Smooth muscle cell (in vitro differentiated cells): ENCODE measurements around the gene SLC20A1. TPM values are rescaled to one million over a fixed set of nuclear protein-coding genes. Genes with fewer than 3 reads are reported as not detected.

Experiments
- DNase-seq: peaks from one replicate; lab custom pipeline; 2025; ENCODE audit not compliant: unreplicated experiment; lab: John Stamatoyannopoulos, UW
- H2AFZ ChIP-seq: fragments of 200-600 bp; sonication (generic); 2 replicates; pipeline ENCODE4 v1.6.0; 2016; ENCODE audit warnings: antibody characterized with exemption, low read depth, mild to moderate bottlenecking
- H3F3A ChIP-seq: fragments of 200-600 bp; sonication (generic); 2 replicates; pipeline ENCODE4 v1.6.0; 2017; ENCODE audit warnings: antibody characterized with exemption, low read depth
- H3K27ac ChIP-seq: fragments of 200-600 bp; sonication (generic); 2 replicates; pipeline ENCODE4 v1.5.1; 2016; ENCODE audit warnings: low read depth, mild to moderate bottlenecking
- H3K27me3 ChIP-seq: fragments of 200-600 bp; sonication (generic); 2 replicates; pipeline ENCODE4 v1.6.1; 2016; ENCODE audit warnings: low read depth, mild to moderate bottlenecking
- H3K36me3 ChIP-seq: fragments of 200-600 bp; sonication (generic); 2 replicates; pipeline ENCODE4 v1.5.1; 2016; ENCODE audit warnings: low read depth
- H3K4me1 ChIP-seq: fragments of 200-600 bp; sonication (generic); 2 replicates; pipeline ENCODE4 v1.5.1; 2016; ENCODE audit warnings: low read depth
- H3K4me2 ChIP-seq: fragments of 200-600 bp; sonication (generic); 2 replicates; pipeline ENCODE4 v1.6.0; 2016; ENCODE audit warnings: mild to moderate bottlenecking
- H3K4me3 ChIP-seq: fragments of 200-600 bp; sonication (generic); 2 replicates; pipeline ENCODE4 v1.5.1; 2016; ENCODE audit warnings: mild to moderate bottlenecking
- H3K79me2 ChIP-seq: fragments of 200-600 bp; sonication (generic); 2 replicates; pipeline ENCODE4 v1.6.0; 2016; ENCODE audit warnings: low read depth, mild to moderate bottlenecking
- H3K9ac ChIP-seq: fragments of 200-600 bp; sonication (generic); 2 replicates; pipeline ENCODE4 v1.6.0; 2016; ENCODE audit warnings: low read depth
- H3K9me3 ChIP-seq: fragments of 200-600 bp; sonication (generic); replicated peaks from 2 replicates; pipeline ENCODE4 v1.5.1; 2016; ENCODE audit warnings: low read depth
- H4K20me1 ChIP-seq: fragments of 200-600 bp; sonication (generic); 2 replicates; pipeline ENCODE4 v1.6.0; 2016; ENCODE audit warnings: low read depth
- CTCF ChIP-seq: fragments of 200-600 bp; sonication (generic); IDR thresholded peaks from 2 replicates; pipeline ENCODE4 v1.5.1; 2017; ENCODE audit warnings: borderline replicate concordance, mild to moderate bottlenecking, antibody characterized with exemption; ENCODE audit not compliant: insufficient read depth, poor library complexity, severe bottlenecking
- whole genome bisulfite sequencing: methylation state at CpG from one replicate; pipeline ENCODE4 v1.1.7; 2016; ENCODE audit warnings: low lambda C conversion rate; 5-methylcytosine and 5-hydroxymethylcytosine counted together
- polyA plus RNA-seq: library from polyadenylated mRNA; unstranded; fragments of >200 nt; fragmentation: Nextera tagmentation; extraction: Ambion mirVana; gene quantifications from 2 replicates; pipeline ENCODE4 v1.2.1, GENCODE V29; 2016
- total RNA-seq: library from RNA; depleted of rRNA; stranded (reverse); fragments of >200 nt; gene quantifications from 2 replicates; pipeline ENCODE4 v1.2.3, GENCODE V29; 2014

The SLC20A1 gene
- total and polyA plus RNA-seq, 2 experiments from 2014 or later: 93.4 to 106 TPM

- Histone ChIP-seq H3K4me1 (peaks cover 29% of the 10 kb centered on the region), H2AFZ (no peak overlapping the region), H3K27me3 (no peaks in the 10 kb centered on the region), H4K20me1 (peaks cover 51% of the 10 kb centered on the region), H3K4me2 (peak overlapping the region; percentile 92), H3K27ac (peak overlapping the region; percentile 91), H3F3A (peaks cover 15% of the 10 kb centered on the region), H3K9ac (peak overlapping the region; percentile 94), H3K36me3 (no peaks in the 10 kb centered on the region), H3K9me3 (no peaks in the 10 kb centered on the region), H3K79me2 (peaks cover 52% of the 10 kb centered on the region), H3K4me3 (peak overlapping the region; percentile 90)
- no peak for TF ChIP-seq CTCF
- DNase-seq: no peak
- 1% methylated on average over 68 of the region's 69 CpGs for WGBS
Observed at GRCh38 chr2:112646102-112646719, 472 bp downstream of the SLC20A1 start.

DNA sequence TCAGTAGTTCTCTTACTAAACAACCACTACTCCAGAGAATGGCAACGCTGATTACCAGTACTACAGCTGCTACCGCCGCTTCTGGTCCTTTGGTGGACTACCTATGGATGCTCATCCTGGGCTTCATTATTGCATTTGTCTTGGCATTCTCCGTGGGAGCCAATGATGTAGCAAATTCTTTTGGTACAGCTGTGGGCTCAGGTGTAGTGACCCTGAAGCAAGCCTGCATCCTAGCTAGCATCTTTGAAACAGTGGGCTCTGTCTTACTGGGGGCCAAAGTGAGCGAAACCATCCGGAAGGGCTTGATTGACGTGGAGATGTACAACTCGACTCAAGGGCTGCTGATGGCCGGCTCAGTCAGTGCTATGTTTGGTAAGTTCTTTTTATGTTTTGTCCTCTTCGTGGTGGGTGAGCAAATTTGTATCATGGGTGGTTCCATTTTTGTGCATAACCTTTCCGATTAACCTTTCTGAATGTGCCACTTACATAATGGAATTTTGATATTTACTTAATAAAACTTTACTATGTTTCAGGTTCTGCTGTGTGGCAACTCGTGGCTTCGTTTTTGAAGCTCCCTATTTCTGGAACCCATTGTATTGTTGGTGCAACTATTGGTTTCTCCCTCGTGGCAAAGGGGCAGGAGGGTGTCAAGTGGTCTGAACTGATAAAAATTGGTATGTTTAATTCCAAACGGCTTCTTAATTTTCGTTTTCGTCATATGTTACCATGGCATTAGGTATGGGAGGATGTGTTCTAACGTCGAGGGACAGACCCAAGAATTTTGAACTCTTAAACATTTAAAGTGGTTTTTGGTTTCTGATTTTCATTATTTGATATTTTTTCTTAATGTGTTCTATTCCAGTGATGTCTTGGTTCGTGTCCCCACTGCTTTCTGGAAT is 1.3 kb downstream of the SLC20A1 start:
- no peak for TF ChIP-seq CTCF
- no peak for DNase-seq
- H3K9ac ChIP-seq: peak overlapping the region; percentile 94

GRCh38 chr2:112648081-112648480 is 2.3 kb downstream of the SLC20A1 start:
- H3K27me3 ChIP-seq: no peaks in the 10 kb centered on the region
- 82% methylated on average over 2 of the region's 2 CpGs for WGBS
- H3K36me3 ChIP-seq: peaks cover 6% of the 10 kb centered on the region
- H3F3A ChIP-seq: peaks cover 9% of the 10 kb centered on the region
- peak overlapping the region; percentile 92 for H3K4me2 ChIP-seq
- H4K20me1 ChIP-seq: peaks cover 69% of the 10 kb centered on the region
- H2AFZ ChIP-seq: no peak overlapping the region
- DNase-seq: no peak
- peak overlapping the region; percentile 90 for H3K4me3 ChIP-seq
- H3K79me2 ChIP-seq: peaks cover 68% of the 10 kb centered on the region
- peaks cover 29% of the 10 kb centered on the region for H3K4me1 ChIP-seq
- no peaks in the 10 kb centered on the region for H3K9me3 ChIP-seq
- H3K27ac ChIP-seq: peak overlapping the region; percentile 19
- peak overlapping the region; percentile 7 for H3K9ac ChIP-seq
- no peak for TF ChIP-seq CTCF

More for the DNA sequence above, 1.3 kb downstream of the SLC20A1 start:
- Histone ChIP-seq H3F3A (peaks cover 9% of the 10 kb centered on the region), H2AFZ (no peak overlapping the region), H4K20me1 (peaks cover 59% of the 10 kb centered on the region), H3K79me2 (peaks cover 59% of the 10 kb centered on the region), H3K4me3 (peak overlapping the region; percentile 90), H3K27ac (peak overlapping the region; percentile 91), H3K36me3 (peaks cover 1% of the 10 kb centered on the region), H3K9me3 (no peaks in the 10 kb centered on the region), H3K4me2 (peak overlapping the region; percentile 92), H3K27me3 (no peaks in the 10 kb centered on the region), H3K4me1 (peaks cover 29% of the 10 kb centered on the region)
- 44% methylated on average over 20 of the region's 20 CpGs for WGBS
